ENCODE measurements around the gene CTF1.

Gene CTF1

DNA sequence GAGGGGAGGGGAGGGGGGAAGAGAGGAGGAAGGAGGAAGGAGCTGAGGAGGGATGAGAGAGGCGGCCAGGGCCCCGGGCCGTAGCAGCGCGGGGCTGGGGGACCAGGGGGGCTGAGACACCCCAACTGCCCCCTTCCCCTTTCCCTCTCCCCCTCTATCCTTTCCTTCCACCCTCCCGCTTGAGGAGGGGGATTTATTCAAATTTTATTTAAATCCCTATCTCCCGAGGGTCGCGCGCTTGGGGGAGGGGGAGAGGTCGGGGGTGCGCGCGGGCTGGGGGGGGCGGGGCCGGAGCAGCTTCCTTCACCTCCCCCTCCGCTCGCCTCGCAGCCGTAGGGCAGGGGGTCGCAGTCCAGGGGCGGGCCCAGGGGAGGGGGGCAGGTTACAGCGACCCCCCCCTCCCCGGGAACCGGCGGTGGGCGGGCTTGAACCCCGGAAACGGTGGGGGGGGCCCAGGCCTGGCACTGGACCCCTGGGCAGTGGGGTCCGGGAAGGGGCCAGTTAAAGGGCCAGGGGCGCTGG is 27.2 kb downstream of the CTF1 start, which contains the start of gene FBXL19:
Gene FBXL19, plus strand, starts transcription at position 19 of the 522 bp plus-strand sequence. CDS start 2,183 bp downstream, outside the sequence.
- peaks cover 4 to 5% of the 10 kb centered on the region in 2 donors for H3K4me1 ChIP-seq (ENCODE audit: control insufficient read depth in 2 of 2, insufficient read depth in 2 of 2, low read length in 2 of 2)
- peak within 1 kb of the TSS; percentile 73 to 90 for H3K9ac ChIP-seq (ENCODE audit: low read depth in 1 of 2, low read length in 2 of 2)
- no peaks in the 10 kb centered on the region for H3K27me3 ChIP-seq (ENCODE audit: control insufficient read depth in 2 of 2, insufficient read depth in 2 of 2, low read length in 2 of 2)
- H3K36me3 ChIP-seq (ENCODE audit: control insufficient read depth in 2 of 2, insufficient read depth in 2 of 2, low read length in 2 of 2), result peaks cover 3 to 9% of the 10 kb centered on the region in 2 donors
- H3K4me3 ChIP-seq (ENCODE audit: low read length in 2 of 2), result peak within 1 kb of the TSS; percentile 88 to 98
- peak within 1 kb of the TSS; percentile 96 to 97 for H3K27ac ChIP-seq (ENCODE audit: low read depth in 2 of 2, low read length in 2 of 2)
- H3K9me3 ChIP-seq (ENCODE audit: control insufficient read depth in 2 of 2, low read length in 2 of 2), result no peaks in the 10 kb centered on the region

DNA sequence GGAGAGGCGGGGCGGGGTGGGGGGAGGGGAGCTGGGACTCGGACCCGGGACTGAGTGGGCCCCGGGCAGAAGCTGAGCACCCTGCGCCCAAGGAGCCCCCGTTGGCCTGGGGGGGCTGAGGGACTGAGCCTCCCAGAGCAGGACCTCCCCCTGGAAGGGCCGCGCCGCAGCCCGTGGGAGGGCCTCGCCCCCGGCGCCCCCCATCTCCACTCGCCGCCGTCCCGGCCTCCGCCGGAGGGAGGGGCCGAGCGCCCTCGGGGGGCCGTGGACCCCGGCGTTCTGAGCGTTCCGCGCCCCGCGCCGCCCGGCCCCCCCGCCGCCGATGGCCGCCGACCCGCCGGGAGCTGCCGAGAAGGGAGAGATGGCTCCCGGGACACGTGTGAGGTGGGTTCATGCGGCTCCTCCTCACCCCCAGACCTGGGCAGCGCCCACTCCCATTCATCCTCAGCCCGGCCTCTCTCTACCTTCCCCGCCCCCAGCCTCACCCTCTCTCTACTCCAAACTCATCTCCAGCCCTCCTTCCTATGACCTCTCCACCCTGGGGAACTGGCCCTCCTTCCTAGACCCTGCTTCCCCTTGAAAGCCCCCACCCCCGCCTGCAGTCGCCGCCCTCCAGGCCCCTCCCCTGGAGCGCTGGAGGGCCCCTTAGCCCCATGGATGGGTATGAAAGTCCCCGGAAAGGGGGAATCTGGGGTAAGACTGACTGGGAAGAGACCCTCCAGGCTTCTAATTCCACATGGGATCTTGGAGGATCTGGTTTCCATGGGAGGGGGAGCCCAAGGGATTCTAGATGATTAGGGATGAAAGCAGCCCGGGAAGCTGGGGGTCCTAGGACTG is 27.9 kb downstream of the CTF1 start:
- peak overlapping the region; percentile 46 to 50 for H3K4me3 ChIP-seq (ENCODE audit: low read length in 2 of 2)
- H3K27ac ChIP-seq (ENCODE audit: low read depth in 2 of 2, low read length in 2 of 2), result no peak overlapping the region
- peak overlapping the region in 1 of 2 donors; percentile 58 for H3K9ac ChIP-seq (ENCODE audit: low read depth in 1 of 2, low read length in 2 of 2)

DNA sequence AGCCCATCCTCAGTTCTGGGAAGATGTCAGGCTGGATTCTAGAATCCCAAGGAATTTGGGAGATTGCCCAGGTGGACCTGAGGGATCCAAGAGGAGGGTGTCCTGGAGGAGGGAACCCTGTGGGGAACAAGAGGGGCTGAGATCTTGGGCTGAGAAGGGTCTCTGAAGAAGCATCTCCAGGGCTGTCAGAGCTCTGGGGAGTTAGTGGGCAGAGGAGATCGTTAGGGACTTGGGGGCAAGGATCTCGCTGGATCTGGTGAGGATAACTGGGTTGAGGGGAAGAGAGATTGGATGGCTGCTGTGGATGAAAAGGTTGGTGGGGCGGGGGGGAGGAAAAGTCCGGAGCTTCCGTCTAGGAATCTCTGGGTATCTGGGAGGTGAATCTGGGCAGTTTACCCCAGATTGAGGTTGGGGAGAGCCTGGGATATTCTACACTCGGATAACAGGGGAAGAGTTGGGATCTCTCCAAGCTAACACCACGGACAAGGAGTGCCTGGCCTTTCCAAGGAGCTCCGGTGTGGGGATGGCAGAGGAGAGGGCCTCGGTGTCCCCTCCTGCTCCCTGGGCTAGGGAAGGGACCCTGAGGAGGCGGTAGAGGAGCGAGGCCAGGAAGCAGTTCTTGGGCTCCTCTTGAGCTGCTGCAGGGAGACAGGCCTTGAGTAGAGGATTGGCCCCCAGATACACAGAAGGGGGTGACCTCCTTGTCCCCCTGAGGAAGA is 28.7 kb downstream of the CTF1 start:
- peaks cover 4 to 5% of the 10 kb centered on the region in 2 donors for H3K4me1 ChIP-seq (ENCODE audit: control insufficient read depth in 2 of 2, insufficient read depth in 2 of 2, low read length in 2 of 2)
- peaks cover 3 to 9% of the 10 kb centered on the region in 2 donors for H3K36me3 ChIP-seq (ENCODE audit: control insufficient read depth in 2 of 2, insufficient read depth in 2 of 2, low read length in 2 of 2)
- peak overlapping the region in 1 of 2 donors; percentile 28 for H3K4me3 ChIP-seq (ENCODE audit: low read length in 2 of 2)
- H3K27me3 ChIP-seq (ENCODE audit: control insufficient read depth in 2 of 2, insufficient read depth in 2 of 2, low read length in 2 of 2), result no peaks in the 10 kb centered on the region
- no peaks in the 10 kb centered on the region for H3K9me3 ChIP-seq (ENCODE audit: control insufficient read depth in 2 of 2, low read length in 2 of 2)
- H3K9ac ChIP-seq (ENCODE audit: low read depth in 1 of 2, low read length in 2 of 2), result no peak overlapping the region
- H3K27ac ChIP-seq (ENCODE audit: low read depth in 2 of 2, low read length in 2 of 2), result no peak overlapping the region

More for the DNA sequence above, 27.9 kb downstream of the CTF1 start:
- Histone ChIP-seq H3K36me3 (ENCODE audit: control insufficient read depth in 2 of 2, insufficient read depth in 2 of 2, low read length in 2 of 2) (peaks cover 3 to 9% of the 10 kb centered on the region in 2 donors), H3K4me1 (ENCODE audit: control insufficient read depth in 2 of 2, insufficient read depth in 2 of 2, low read length in 2 of 2) (peaks cover 4 to 5% of the 10 kb centered on the region in 2 donors), H3K27me3 (ENCODE audit: control insufficient read depth in 2 of 2, insufficient read depth in 2 of 2, low read length in 2 of 2) (no peaks in the 10 kb centered on the region), H3K9me3 (ENCODE audit: control insufficient read depth in 2 of 2, low read length in 2 of 2) (no peaks in the 10 kb centered on the region)

DNA sequence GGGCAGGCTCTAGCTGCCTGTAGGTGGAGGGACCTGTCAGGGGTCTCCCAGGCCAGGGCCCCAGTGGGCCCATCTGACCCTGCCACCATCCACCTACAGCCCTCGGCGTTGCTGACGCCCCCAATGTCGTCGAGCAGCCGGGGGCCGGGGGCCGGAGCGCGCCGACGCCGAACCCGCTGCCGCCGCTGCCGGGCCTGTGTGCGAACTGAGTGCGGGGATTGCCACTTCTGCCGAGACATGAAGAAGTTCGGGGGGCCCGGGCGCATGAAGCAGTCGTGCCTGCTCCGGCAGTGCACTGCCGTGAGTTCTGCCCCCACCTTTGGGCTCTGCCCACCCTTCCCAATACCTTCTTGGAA is 29.2 kb downstream of the CTF1 start:
- no peaks in the 10 kb centered on the region for H3K9me3 ChIP-seq (ENCODE audit: control insufficient read depth in 2 of 2, low read length in 2 of 2)
- H3K4me3 ChIP-seq (ENCODE audit: low read length in 2 of 2), result no peak overlapping the region
- peaks cover 4 to 5% of the 10 kb centered on the region in 2 donors for H3K4me1 ChIP-seq (ENCODE audit: control insufficient read depth in 2 of 2, insufficient read depth in 2 of 2, low read length in 2 of 2)
- H3K27ac ChIP-seq (ENCODE audit: low read depth in 2 of 2, low read length in 2 of 2), result no peak overlapping the region
- no peak overlapping the region for H3K9ac ChIP-seq (ENCODE audit: low read depth in 1 of 2, low read length in 2 of 2)
- H3K36me3 ChIP-seq (ENCODE audit: control insufficient read depth in 2 of 2, insufficient read depth in 2 of 2, low read length in 2 of 2), result peaks cover 6 to 9% of the 10 kb centered on the region in 2 donors
- H3K27me3 ChIP-seq (ENCODE audit: control insufficient read depth in 2 of 2, insufficient read depth in 2 of 2, low read length in 2 of 2), result no peaks in the 10 kb centered on the region

DNA sequence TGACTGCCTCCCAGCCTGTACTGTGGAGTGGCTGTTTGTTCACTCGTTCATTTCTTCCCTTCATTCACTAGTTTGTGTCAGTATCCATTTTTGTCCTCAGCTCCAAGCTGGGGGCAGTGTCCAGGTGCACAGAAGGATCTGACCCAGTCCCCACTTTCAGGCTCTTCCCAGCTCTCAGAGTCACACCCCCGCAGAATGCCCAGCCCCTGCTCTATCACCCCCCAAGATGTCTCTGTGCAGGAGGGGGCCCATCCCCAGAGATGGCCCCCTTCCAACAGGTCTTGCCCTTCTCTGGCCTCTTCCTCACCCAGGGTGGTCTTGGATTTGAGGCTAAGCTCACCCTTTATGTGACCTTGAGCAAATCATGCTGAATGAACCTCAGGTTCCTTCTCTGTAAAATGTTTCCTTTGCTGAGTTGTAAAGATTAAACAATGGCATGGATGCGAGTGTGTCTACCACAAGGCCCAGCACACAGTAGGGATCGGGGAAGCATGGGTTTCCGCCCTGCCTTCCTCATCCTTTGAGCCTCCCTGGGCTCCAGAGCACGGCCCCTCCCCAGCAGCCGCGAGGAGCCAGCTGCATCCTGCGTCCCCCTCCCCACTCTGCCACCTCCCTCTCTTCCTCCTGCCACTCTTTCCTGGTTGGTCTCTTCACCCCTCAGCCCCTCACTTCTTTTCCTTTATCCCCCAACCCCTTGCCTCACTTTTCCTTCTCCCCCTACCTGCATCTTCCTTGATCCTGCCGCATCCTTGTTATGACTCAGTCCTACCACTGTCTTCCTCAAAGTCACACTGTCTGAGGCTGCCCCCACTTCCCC is 29.8 kb downstream of the CTF1 start:
- H3K4me3 ChIP-seq (ENCODE audit: low read length in 2 of 2), result no peak overlapping the region
- no peak overlapping the region for H3K27ac ChIP-seq (ENCODE audit: low read depth in 2 of 2, low read length in 2 of 2)
- H3K36me3 ChIP-seq (ENCODE audit: control insufficient read depth in 2 of 2, insufficient read depth in 2 of 2, low read length in 2 of 2), result peaks cover 10 to 13% of the 10 kb centered on the region in 2 donors
- no peaks in the 10 kb centered on the region for H3K9me3 ChIP-seq (ENCODE audit: control insufficient read depth in 2 of 2, low read length in 2 of 2)
- peaks cover 4 to 5% of the 10 kb centered on the region in 2 donors for H3K4me1 ChIP-seq (ENCODE audit: control insufficient read depth in 2 of 2, insufficient read depth in 2 of 2, low read length in 2 of 2)
- H3K27me3 ChIP-seq (ENCODE audit: control insufficient read depth in 2 of 2, insufficient read depth in 2 of 2, low read length in 2 of 2), result no peaks in the 10 kb centered on the region
- H3K9ac ChIP-seq (ENCODE audit: low read depth in 1 of 2, low read length in 2 of 2), result no peak overlapping the region

DNA sequence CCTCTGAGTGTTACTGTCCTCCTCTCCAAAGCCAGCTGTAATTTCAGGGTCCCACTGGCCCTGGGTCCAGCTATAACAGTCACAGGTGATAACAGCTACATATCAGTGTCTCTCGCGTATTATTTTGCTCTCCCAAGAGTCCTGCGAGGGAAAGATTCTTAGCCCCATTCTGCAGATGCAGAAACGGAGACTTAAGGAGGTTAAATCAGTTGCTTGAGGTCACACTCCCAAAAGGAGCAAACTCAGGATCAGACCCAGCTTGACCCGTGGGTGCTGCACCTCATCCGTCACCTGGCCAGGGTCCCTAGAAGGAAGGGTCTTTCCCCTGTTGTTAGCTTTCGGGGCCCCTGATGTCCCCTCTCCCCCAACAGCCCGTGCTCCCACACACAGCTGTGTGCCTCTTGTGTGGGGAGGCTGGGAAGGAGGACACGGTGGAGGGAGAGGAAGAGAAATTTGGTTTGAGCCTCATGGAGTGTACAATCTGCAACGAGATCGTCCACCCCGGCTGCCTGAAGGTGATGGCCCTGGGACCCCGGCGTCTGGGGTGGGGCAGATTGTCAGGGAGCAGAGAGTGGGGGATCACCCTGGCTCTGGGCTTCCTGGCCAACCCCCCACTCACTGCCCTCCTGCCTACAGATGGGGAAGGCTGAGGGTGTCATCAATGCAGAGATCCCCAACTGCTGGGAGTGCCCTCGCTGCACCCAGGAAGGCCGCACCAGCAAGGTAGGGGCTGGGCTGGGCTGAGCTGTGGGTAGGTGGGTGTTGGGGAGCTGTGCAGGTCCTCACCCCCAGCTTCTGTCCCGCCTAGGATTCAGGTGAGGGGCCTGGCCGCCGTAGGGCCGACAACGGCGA is 30.7 kb downstream of the CTF1 start:
- Histone ChIP-seq H3K4me3 (ENCODE audit: low read length in 2 of 2) (no peak overlapping the region), H3K9ac (ENCODE audit: low read depth in 1 of 2, low read length in 2 of 2) (no peak overlapping the region), H3K9me3 (ENCODE audit: control insufficient read depth in 2 of 2, low read length in 2 of 2) (no peaks in the 10 kb centered on the region), H3K4me1 (ENCODE audit: control insufficient read depth in 2 of 2, insufficient read depth in 2 of 2, low read length in 2 of 2) (peaks cover 0 to under 1% of the 10 kb centered on the region in 2 donors), H3K36me3 (ENCODE audit: control insufficient read depth in 2 of 2, insufficient read depth in 2 of 2, low read length in 2 of 2) (peaks cover 16 to 20% of the 10 kb centered on the region in 2 donors), H3K27ac (ENCODE audit: low read depth in 2 of 2, low read length in 2 of 2) (no peak overlapping the region), H3K27me3 (ENCODE audit: control insufficient read depth in 2 of 2, insufficient read depth in 2 of 2, low read length in 2 of 2) (no peaks in the 10 kb centered on the region)

DNA sequence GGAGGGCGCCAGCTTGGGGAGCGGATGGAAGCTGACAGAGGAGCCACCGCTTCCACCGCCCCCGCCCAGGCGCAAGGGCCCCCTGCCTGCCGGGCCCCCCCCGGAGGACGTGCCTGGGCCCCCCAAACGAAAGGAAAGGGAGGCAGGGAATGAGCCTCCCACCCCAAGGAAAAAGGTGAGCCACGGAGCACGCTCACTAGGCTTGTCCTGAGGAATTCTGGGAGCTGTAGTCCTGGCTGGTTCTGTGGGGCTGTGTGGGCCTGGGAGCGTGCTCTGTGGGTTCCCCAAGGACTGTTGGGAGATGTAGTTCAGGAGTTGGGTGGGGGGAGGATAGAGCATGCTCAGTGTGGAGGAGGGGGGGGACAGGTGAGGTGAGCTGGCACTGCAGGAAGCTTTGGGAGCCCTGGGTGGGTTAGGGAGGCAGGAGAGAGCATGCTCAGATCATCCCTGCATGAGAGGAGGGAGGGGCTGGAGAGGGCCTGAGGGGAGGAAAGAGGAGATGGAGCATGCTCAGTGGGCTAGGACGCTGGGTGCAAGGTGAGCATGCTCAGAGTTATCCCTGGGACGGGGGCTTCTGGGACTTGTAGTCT is 31.5 kb downstream of the CTF1 start:
- H3K27me3 ChIP-seq (ENCODE audit: control insufficient read depth in 2 of 2, insufficient read depth in 2 of 2, low read length in 2 of 2), result no peaks in the 10 kb centered on the region
- H3K36me3 ChIP-seq (ENCODE audit: control insufficient read depth in 2 of 2, insufficient read depth in 2 of 2, low read length in 2 of 2), result peaks cover 19 to 25% of the 10 kb centered on the region in 2 donors
- no peak overlapping the region for H3K4me3 ChIP-seq (ENCODE audit: low read length in 2 of 2)
- H3K9ac ChIP-seq (ENCODE audit: low read depth in 1 of 2, low read length in 2 of 2), result no peak overlapping the region
- H3K27ac ChIP-seq (ENCODE audit: low read depth in 2 of 2, low read length in 2 of 2), result no peak overlapping the region
- no peaks in the 10 kb centered on the region for H3K4me1 ChIP-seq (ENCODE audit: control insufficient read depth in 2 of 2, insufficient read depth in 2 of 2, low read length in 2 of 2)
- H3K9me3 ChIP-seq (ENCODE audit: control insufficient read depth in 2 of 2, low read length in 2 of 2), result no peaks in the 10 kb centered on the region

DNA sequence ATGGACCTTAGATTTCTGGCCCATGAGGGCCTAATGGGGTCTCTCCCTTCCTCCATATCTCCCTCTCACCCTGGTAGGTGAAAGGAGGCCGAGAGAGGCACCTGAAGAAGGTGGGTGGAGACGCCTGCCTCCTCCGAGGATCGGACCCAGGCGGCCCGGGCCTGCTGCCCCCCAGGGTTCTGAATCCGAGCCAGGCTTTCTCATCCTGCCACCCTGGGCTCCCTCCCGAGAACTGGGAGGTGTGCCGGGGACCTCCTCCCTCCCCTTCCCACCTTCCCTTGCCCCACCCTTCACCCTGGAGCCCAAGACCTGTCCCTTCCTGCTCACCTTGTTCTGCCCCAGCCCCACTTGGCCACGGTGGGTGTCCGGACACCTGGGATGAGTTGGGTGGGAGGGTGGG is 32.0 kb downstream of the CTF1 start:
- no peak overlapping the region for H3K27ac ChIP-seq (ENCODE audit: low read depth in 2 of 2, low read length in 2 of 2)
- H3K36me3 ChIP-seq (ENCODE audit: control insufficient read depth in 2 of 2, insufficient read depth in 2 of 2, low read length in 2 of 2), result peaks cover 19 to 25% of the 10 kb centered on the region in 2 donors
- H3K4me3 ChIP-seq (ENCODE audit: low read length in 2 of 2), result no peak overlapping the region
- H3K27me3 ChIP-seq (ENCODE audit: control insufficient read depth in 2 of 2, insufficient read depth in 2 of 2, low read length in 2 of 2), result no peaks in the 10 kb centered on the region
- H3K9me3 ChIP-seq (ENCODE audit: control insufficient read depth in 2 of 2, low read length in 2 of 2), result no peaks in the 10 kb centered on the region
- H3K4me1 ChIP-seq (ENCODE audit: control insufficient read depth in 2 of 2, insufficient read depth in 2 of 2, low read length in 2 of 2), result no peaks in the 10 kb centered on the region
- H3K9ac ChIP-seq (ENCODE audit: low read depth in 1 of 2, low read length in 2 of 2), result no peak overlapping the region

DNA sequence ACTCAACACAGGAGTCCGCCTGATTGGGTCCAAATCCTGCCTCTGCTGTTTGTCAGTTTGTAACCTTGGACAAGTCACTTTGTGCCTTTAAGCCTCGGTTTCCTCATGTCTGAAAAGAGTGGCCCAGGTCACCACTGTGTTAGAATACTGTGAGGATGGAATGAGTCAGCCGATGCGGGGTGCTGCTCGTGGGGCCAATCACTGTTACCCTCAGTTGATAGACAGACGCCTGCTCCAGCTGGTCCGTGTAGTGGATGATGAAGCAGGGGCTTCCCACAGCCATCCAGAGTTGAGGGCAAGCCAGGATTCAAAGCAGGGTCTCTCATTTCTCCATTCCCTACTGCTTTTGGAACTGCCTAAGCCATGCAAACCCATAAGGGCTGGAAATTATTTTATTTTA is 32.8 kb downstream of the CTF1 start:
- Histone ChIP-seq H3K4me3 (ENCODE audit: low read length in 2 of 2) (no peak overlapping the region), H3K27ac (ENCODE audit: low read depth in 2 of 2, low read length in 2 of 2) (no peak overlapping the region), H3K4me1 (ENCODE audit: control insufficient read depth in 2 of 2, insufficient read depth in 2 of 2, low read length in 2 of 2) (no peaks in the 10 kb centered on the region), H3K9me3 (ENCODE audit: control insufficient read depth in 2 of 2, low read length in 2 of 2) (no peaks in the 10 kb centered on the region), H3K9ac (ENCODE audit: low read depth in 1 of 2, low read length in 2 of 2) (no peak overlapping the region), H3K27me3 (ENCODE audit: control insufficient read depth in 2 of 2, insufficient read depth in 2 of 2, low read length in 2 of 2) (no peaks in the 10 kb centered on the region), H3K36me3 (ENCODE audit: control insufficient read depth in 2 of 2, insufficient read depth in 2 of 2, low read length in 2 of 2) (peaks cover 19 to 26% of the 10 kb centered on the region in 2 donors)
